ENCODE results near the gene TNFSF4. TPM values are rescaled to one million over a fixed set of nuclear protein-coding genes. Genes with fewer than 3 reads are reported as not detected.

TNFSF4 gene
- total RNA-seq, 2 experiments from 2014 or later = 0.38 to 0.62 TPM

GRCh38 chr1:173152598-173152997 is 54.5 kb downstream of the TNFSF4 start:
- intact Hi-C loops (cut with micrococcal nuclease) = no loop called here
- Mint-ChIP-seq H3K36me3 (ENCODE audit: low read depth) (no peaks in the 10 kb centered on the region), H3K9me3 (peaks cover under 1% of the 10 kb centered on the region), H3K27me3 (ENCODE audit: low read depth) (no peaks in the 10 kb centered on the region), H3K4me1 (ENCODE audit: low read depth) (peaks cover 2% of the 10 kb centered on the region), H3K4me3 (no peak overlapping the region), H3K27ac (no peak overlapping the region)
- DNase-seq = no peak
- CTCF ChIA-PET = no interaction called here

- peaks cover 15% of the 10 kb centered on the region for H3K9me3 Mint-ChIP-seq
- peaks cover 2% of the 10 kb centered on the region for H3K27me3 Mint-ChIP-seq (ENCODE audit: low read depth)
- CTCF ChIA-PET = no interaction called here
- no peak for DNase-seq
- intact Hi-C loops (cut with micrococcal nuclease) = no loop called here
- no peak overlapping the region for H3K4me3 Mint-ChIP-seq
- H3K4me1 Mint-ChIP-seq (ENCODE audit: low read depth) = peaks cover 2% of the 10 kb centered on the region
- H3K27ac Mint-ChIP-seq = no peak overlapping the region
- H3K36me3 Mint-ChIP-seq (ENCODE audit: low read depth) = no peaks in the 10 kb centered on the region
Measured at GRCh38 chr1:173150795-173151194, 56.3 kb downstream of the TNFSF4 start.

- intact Hi-C loops (cut with micrococcal nuclease) = no loop called here
Measured at GRCh38 chr1:173149887-173150286, 57.2 kb downstream of the TNFSF4 start.

GRCh38 chr1:173148971-173149370 is 58.2 kb downstream of the TNFSF4 start:
- H3K27ac Mint-ChIP-seq = no peak overlapping the region

More at GRCh38 chr1:173149887-173150286, 57.2 kb downstream of the TNFSF4 start:
- H3K9me3 Mint-ChIP-seq = peaks cover 22% of the 10 kb centered on the region
- no peak overlapping the region for H3K4me3 Mint-ChIP-seq
- CTCF ChIA-PET = no interaction called here
- H3K36me3 Mint-ChIP-seq (ENCODE audit: low read depth) = no peaks in the 10 kb centered on the region
- no peak overlapping the region for H3K27ac Mint-ChIP-seq
- DNase-seq = no peak
- H3K4me1 Mint-ChIP-seq (ENCODE audit: low read depth) = peaks cover 2% of the 10 kb centered on the region
- peaks cover 5% of the 10 kb centered on the region for H3K27me3 Mint-ChIP-seq (ENCODE audit: low read depth)

GRCh38 chr1:173148545-173148944 is 58.6 kb downstream of the TNFSF4 start:
- DNase-seq = no peak
- peaks cover 34% of the 10 kb centered on the region for H3K9me3 Mint-ChIP-seq
- CTCF ChIA-PET = no interaction called here
- no peak overlapping the region for H3K4me3 Mint-ChIP-seq
- peaks cover 2% of the 10 kb centered on the region for H3K4me1 Mint-ChIP-seq (ENCODE audit: low read depth)
- no peaks in the 10 kb centered on the region for H3K36me3 Mint-ChIP-seq (ENCODE audit: low read depth)
- intact Hi-C loops (cut with micrococcal nuclease) = no loop called here
- no peak overlapping the region for H3K27ac Mint-ChIP-seq
- H3K27me3 Mint-ChIP-seq (ENCODE audit: low read depth) = peaks cover 5% of the 10 kb centered on the region

More at GRCh38 chr1:173148971-173149370, 58.2 kb downstream of the TNFSF4 start:
- H3K36me3 Mint-ChIP-seq (ENCODE audit: low read depth) = no peaks in the 10 kb centered on the region
- H3K27me3 Mint-ChIP-seq (ENCODE audit: low read depth) = peaks cover 5% of the 10 kb centered on the region
- CTCF ChIA-PET = no interaction called here
- no peak for DNase-seq
- intact Hi-C loops (cut with micrococcal nuclease) = no loop called here
- no peak overlapping the region for H3K4me3 Mint-ChIP-seq
- H3K9me3 Mint-ChIP-seq = peaks cover 31% of the 10 kb centered on the region
- H3K4me1 Mint-ChIP-seq (ENCODE audit: low read depth) = peaks cover 2% of the 10 kb centered on the region

GRCh38 chr1:173140733-173141132 is 66.4 kb downstream of the TNFSF4 start:
- Mint-ChIP-seq H3K4me1 (ENCODE audit: low read depth) (no peaks in the 10 kb centered on the region), H3K4me3 (no peak overlapping the region), H3K27ac (no peak overlapping the region), H3K9me3 (peaks cover 24% of the 10 kb centered on the region), H3K36me3 (ENCODE audit: low read depth) (no peaks in the 10 kb centered on the region), H3K27me3 (ENCODE audit: low read depth) (peaks cover 2% of the 10 kb centered on the region)
- intact Hi-C loops (cut with micrococcal nuclease) = no loop called here
- no peak for DNase-seq
- CTCF ChIA-PET = no interaction called here

GRCh38 chr1:173139706-173140105 is 67.4 kb downstream of the TNFSF4 start:
- H3K27me3 Mint-ChIP-seq (ENCODE audit: low read depth) = no peaks in the 10 kb centered on the region
- intact Hi-C loops (cut with micrococcal nuclease) = no loop called here
- H3K4me1 Mint-ChIP-seq (ENCODE audit: low read depth) = no peaks in the 10 kb centered on the region
- DNase-seq = no peak
- CTCF ChIA-PET = no interaction called here
- H3K4me3 Mint-ChIP-seq = no peak overlapping the region
- peaks cover 15% of the 10 kb centered on the region for H3K9me3 Mint-ChIP-seq
- H3K36me3 Mint-ChIP-seq (ENCODE audit: low read depth) = no peaks in the 10 kb centered on the region
- no peak overlapping the region for H3K27ac Mint-ChIP-seq

GRCh38 chr1:173137107-173137706 is 69.9 kb downstream of the TNFSF4 start:
- Mint-ChIP-seq H3K36me3 (ENCODE audit: low read depth) (no peaks in the 10 kb centered on the region), H3K27me3 (ENCODE audit: low read depth) (no peaks in the 10 kb centered on the region), H3K4me3 (no peak overlapping the region), H3K9me3 (no peaks in the 10 kb centered on the region), H3K4me1 (ENCODE audit: low read depth) (no peaks in the 10 kb centered on the region), H3K27ac (no peak overlapping the region)
- no peak for DNase-seq
- intact Hi-C loops (cut with micrococcal nuclease) = no loop called here
- CTCF ChIA-PET = interaction anchor here (1.2 kb wide), 1 partner anchor 65 kb away, joined by 3 read pairs; no protein-coding TSS in a partner anchor

GRCh38 chr1:173134800-173135199 is 72.3 kb downstream of the TNFSF4 start:
- Mint-ChIP-seq H3K9me3 (no peaks in the 10 kb centered on the region), H3K36me3 (ENCODE audit: low read depth) (no peaks in the 10 kb centered on the region), H3K27ac (no peak overlapping the region), H3K4me1 (ENCODE audit: low read depth) (no peaks in the 10 kb centered on the region), H3K27me3 (ENCODE audit: low read depth) (no peaks in the 10 kb centered on the region), H3K4me3 (no peak overlapping the region)
- CTCF ChIA-PET = no interaction called here
- DNase-seq = no peak
- intact Hi-C loops (cut with micrococcal nuclease) = no loop called here

GRCh38 chr1:173134029-173134428 is 73.1 kb downstream of the TNFSF4 start:
- Mint-ChIP-seq H3K4me3 (no peak overlapping the region), H3K36me3 (ENCODE audit: low read depth) (no peaks in the 10 kb centered on the region), H3K27ac (no peak overlapping the region), H3K27me3 (ENCODE audit: low read depth) (no peaks in the 10 kb centered on the region), H3K9me3 (no peaks in the 10 kb centered on the region), H3K4me1 (ENCODE audit: low read depth) (no peaks in the 10 kb centered on the region)
- CTCF ChIA-PET = no interaction called here
- no peak for DNase-seq
- intact Hi-C loops (cut with micrococcal nuclease) = no loop called here

Other genes starting within 250 kb of the TNFSF4 start
- gene TNFSF18, start 156.4 kb downstream of the TNFSF4 start, total RNA-seq = not detected

Data from activated naive CD4-positive, alpha-beta T cell treated with anti-CD3 and anti-CD28 coated beads for 36 hours (primary cell).